HUES48 (cell line): ENCODE results near the gene RFTN1.

ENCODE experiments used
- H3K27ac ChIP-seq: one replicate; pipeline ENCODE4 v1.7.0; 2013; ENCODE audit warnings: low read depth, low read length, inconsistent platforms
- H3K27me3 ChIP-seq: 2 replicates; pipeline ENCODE4 v1.6.1; 2013; ENCODE audit warnings: mild to moderate bottlenecking, low read length; ENCODE audit not compliant: control insufficient read depth, insufficient read depth
- H3K36me3 ChIP-seq: 2 replicates; pipeline ENCODE4 v1.6.1; 2013; ENCODE audit warnings: low read length; ENCODE audit not compliant: control insufficient read depth, insufficient read depth
- H3K4me1 ChIP-seq: 2 replicates; pipeline ENCODE4 v1.6.1; 2013; ENCODE audit warnings: mild to moderate bottlenecking, low read length; ENCODE audit not compliant: control insufficient read depth, insufficient read depth
- H3K4me3 ChIP-seq: 2 replicates; pipeline ENCODE4 v1.5.1; 2013; ENCODE audit warnings: mild to moderate bottlenecking, low read depth, low read length
- H3K9ac ChIP-seq: 2 replicates; pipeline ENCODE4 v1.6.1; 2013; ENCODE audit warnings: mild to moderate bottlenecking, low read depth, low read length, moderate library complexity
- H3K9me3 ChIP-seq: 2 replicates; pipeline ENCODE4 v1.6.1; 2013; ENCODE audit warnings: low read length; ENCODE audit not compliant: control insufficient read depth, insufficient read depth

RFTN1 gene

GRCh38 chr3:16474216-16474615, 39.3 kb downstream of the RFTN1 start:
- H3K4me3 ChIP-seq: no peak overlapping the region
- no peak overlapping the region for H3K9ac ChIP-seq
- no peaks in the 10 kb centered on the region for H3K9me3 ChIP-seq
- no peaks in the 10 kb centered on the region for H3K4me1 ChIP-seq
- H3K27ac ChIP-seq: no peak overlapping the region
- H3K27me3 ChIP-seq: no peaks in the 10 kb centered on the region
- no peaks in the 10 kb centered on the region for H3K36me3 ChIP-seq

GRCh38 chr3:16472593-16472992, 40.9 kb downstream of the RFTN1 start:
- no peak overlapping the region for H3K27ac ChIP-seq
- no peaks in the 10 kb centered on the region for H3K36me3 ChIP-seq
- H3K27me3 ChIP-seq: no peaks in the 10 kb centered on the region
- H3K4me1 ChIP-seq: peaks cover 3% of the 10 kb centered on the region
- no peaks in the 10 kb centered on the region for H3K9me3 ChIP-seq
- no peak overlapping the region for H3K9ac ChIP-seq
- no peak overlapping the region for H3K4me3 ChIP-seq

- no peak overlapping the region for H3K27ac ChIP-seq
- H3K9ac ChIP-seq: no peak overlapping the region
- H3K9me3 ChIP-seq: no peaks in the 10 kb centered on the region
- no peaks in the 10 kb centered on the region for H3K27me3 ChIP-seq
- H3K36me3 ChIP-seq: no peaks in the 10 kb centered on the region
- H3K4me1 ChIP-seq: peaks cover 4% of the 10 kb centered on the region
- no peak overlapping the region for H3K4me3 ChIP-seq
These were observed 41.6 kb downstream of the RFTN1 start for GRCh38 chr3:16471897-16472296.

- Histone ChIP-seq H3K4me3 (no peak overlapping the region), H3K9ac (no peak overlapping the region), H3K9me3 (no peaks in the 10 kb centered on the region), H3K36me3 (no peaks in the 10 kb centered on the region), H3K27me3 (no peaks in the 10 kb centered on the region), H3K27ac (no peak overlapping the region), H3K4me1 (peaks cover 4% of the 10 kb centered on the region)
These were observed 42.9 kb downstream of the RFTN1 start for GRCh38 chr3:16470590-16470989.

GRCh38 chr3:16468336-16469098, 45.0 kb downstream of the RFTN1 start:
- Histone ChIP-seq H3K27me3 (no peaks in the 10 kb centered on the region), H3K9ac (no peak overlapping the region), H3K27ac (no peak overlapping the region), H3K36me3 (no peaks in the 10 kb centered on the region), H3K4me1 (peaks cover 4% of the 10 kb centered on the region), H3K4me3 (no peak overlapping the region), H3K9me3 (no peaks in the 10 kb centered on the region)

GRCh38 chr3:16468002-16468335, 45.5 kb downstream of the RFTN1 start:
- Histone ChIP-seq H3K4me3 (no peak overlapping the region), H3K9ac (no peak overlapping the region), H3K4me1 (peaks cover 4% of the 10 kb centered on the region)

GRCh38 chr3:16467393-16467792, 46.1 kb downstream of the RFTN1 start:
- H3K27ac ChIP-seq: no peak overlapping the region
- H3K9ac ChIP-seq: no peak overlapping the region
- H3K9me3 ChIP-seq: no peaks in the 10 kb centered on the region
- H3K27me3 ChIP-seq: no peaks in the 10 kb centered on the region
- H3K4me1 ChIP-seq: peaks cover 4% of the 10 kb centered on the region
- H3K4me3 ChIP-seq: no peak overlapping the region
- no peaks in the 10 kb centered on the region for H3K36me3 ChIP-seq

More at GRCh38 chr3:16468002-16468335, 45.5 kb downstream of the RFTN1 start:
- Histone ChIP-seq H3K27me3 (no peaks in the 10 kb centered on the region), H3K9me3 (no peaks in the 10 kb centered on the region), H3K36me3 (no peaks in the 10 kb centered on the region), H3K27ac (no peak overlapping the region)

- Histone ChIP-seq H3K36me3 (no peaks in the 10 kb centered on the region), H3K9me3 (no peaks in the 10 kb centered on the region), H3K4me1 (peaks cover 4% of the 10 kb centered on the region), H3K27ac (no peak overlapping the region), H3K27me3 (no peaks in the 10 kb centered on the region), H3K9ac (no peak overlapping the region), H3K4me3 (no peak overlapping the region)
These were observed 46.7 kb downstream of the RFTN1 start for GRCh38 chr3:16466822-16467221.

GRCh38 chr3:16464511-16465148, 48.9 kb downstream of the RFTN1 start:
- Histone ChIP-seq H3K9me3 (no peaks in the 10 kb centered on the region), H3K4me1 (peaks cover 4% of the 10 kb centered on the region), H3K36me3 (no peaks in the 10 kb centered on the region), H3K9ac (no peak overlapping the region), H3K4me3 (no peak overlapping the region), H3K27me3 (no peaks in the 10 kb centered on the region), H3K27ac (no peak overlapping the region)

GRCh38 chr3:16463914-16464313, 49.6 kb downstream of the RFTN1 start:
- Histone ChIP-seq H3K9me3 (no peaks in the 10 kb centered on the region), H3K4me3 (no peak overlapping the region), H3K9ac (no peak overlapping the region), H3K4me1 (peaks cover 4% of the 10 kb centered on the region), H3K27ac (no peak overlapping the region), H3K27me3 (no peaks in the 10 kb centered on the region), H3K36me3 (no peaks in the 10 kb centered on the region)

- no peak overlapping the region for H3K4me3 ChIP-seq
- H3K4me1 ChIP-seq: peaks cover 7% of the 10 kb centered on the region
- no peaks in the 10 kb centered on the region for H3K27me3 ChIP-seq
- H3K27ac ChIP-seq: no peak overlapping the region
- no peaks in the 10 kb centered on the region for H3K9me3 ChIP-seq
- H3K9ac ChIP-seq: no peak overlapping the region
- H3K36me3 ChIP-seq: no peaks in the 10 kb centered on the region
These were observed 50.4 kb downstream of the RFTN1 start for GRCh38 chr3:16463119-16463518.
